IMR-90 (cell line): ENCODE results near the gene SEPTIN10.
A peak's percentile ranks its signal among the peaks of the same experiment; 100 is the strongest.

Source experiments
- BHLHE40 ChIP-seq: fragments of 150-350 bp; IDR thresholded peaks from 2 replicates; pipeline ENCODE4 v1.6.1; 2016; ENCODE audit warnings: mild to moderate bottlenecking, low read depth, low read length
- CTCF ChIP-seq: conservative IDR thresholded peaks from 2 replicates; pipeline ENCODE4 v1.5.1; 2012; ENCODE audit warnings: mild to moderate bottlenecking, low read depth, low read length, improper control_type of control experiment
- ELK1 ChIP-seq: fragments of 150-350 bp; IDR thresholded peaks from 2 replicates; pipeline ENCODE4 v1.6.1; 2016; ENCODE audit warnings: low read depth, mild to moderate bottlenecking, low read length, moderate library complexity, borderline replicate concordance
- MAZ ChIP-seq: IDR thresholded peaks from 2 replicates; pipeline ENCODE4 v1.6.1; 2012; ENCODE audit warnings: low read depth, mild to moderate bottlenecking, low read length, improper control_type of control experiment, moderate library complexity, borderline replicate concordance
- POLR2A ChIP-seq: IDR thresholded peaks from 2 replicates; pipeline ENCODE4 v1.6.1; 2012; ENCODE audit warnings: mild to moderate bottlenecking, low read depth, low read length
- RFX5 ChIP-seq: IDR thresholded peaks from 2 replicates; pipeline ENCODE4 v1.8.0; 2012; ENCODE audit warnings: low read depth, mild to moderate bottlenecking, low read length, moderate library complexity
- USF2 ChIP-seq: fragments of 150-350 bp; IDR thresholded peaks from 2 replicates; pipeline ENCODE4 v1.6.1; 2017; ENCODE audit warnings: mild to moderate bottlenecking, antibody characterized with exemption, low read length, low read depth

- TF ChIP-seq BHLHE40, result no peak
- TF ChIP-seq CTCF, result peak; percentile 92
- TF ChIP-seq POLR2A, result no peak; the same call in 1 of the 2 replicates
- no peak for TF ChIP-seq MAZ
- TF ChIP-seq RFX5, result no peak
- TF ChIP-seq USF2, result no peak
- TF ChIP-seq ELK1, result no peak
Observed at GRCh38 chr2:109510136-109511028, 103.4 kb downstream of the SEPTIN10 start.
